Activated T-helper 17 cell treated with anti-CD3 and anti-CD28 coated beads, Interleukin-2, amount 50 U/mL, for 72 hours (primary cell): Measurements from ENCODE around the gene DEFB118. TPM values are rescaled to one million over a fixed set of nuclear protein-coding genes. Genes with fewer than 3 reads are reported as not detected.

ENCODE experiments used
- ATAC-seq: fragments of 150-1000 bp; cut with Tn5 transposase; replicated peaks from 2 replicates; pipeline ENCODE4 v1.10.0; 2021; ENCODE audit warnings: mild to moderate bottlenecking, moderate library complexity
- H3K27ac Mint-ChIP-seq: one replicate; pipeline ENCODE4 v1.8.0; 2022; ENCODE audit warnings: mixed read lengths
- H3K27me3 Mint-ChIP-seq: one replicate; pipeline ENCODE4 v1.8.0; 2022; ENCODE audit warnings: mixed read lengths
- H3K36me3 Mint-ChIP-seq: one replicate; pipeline ENCODE4 v1.8.0; 2022; ENCODE audit warnings: low read depth, mild to moderate bottlenecking, mixed read lengths
- H3K4me1 Mint-ChIP-seq: one replicate; pipeline ENCODE4 v1.8.0; 2022; ENCODE audit warnings: mixed read lengths
- H3K4me3 Mint-ChIP-seq: one replicate; pipeline ENCODE4 v1.8.0; 2022; ENCODE audit warnings: mild to moderate bottlenecking, mixed read lengths
- H3K9me3 Mint-ChIP-seq: one replicate; pipeline ENCODE4 v1.8.0; 2022; ENCODE audit warnings: mixed read lengths
- total RNA-seq, 2 donors: library from RNA; stranded (reverse); gene quantifications; one replicate each; pipeline ENCODE4 v1.2.3, GENCODE V29; 2022

The DEFB118 gene
- total RNA-seq, 2 donors from 2014 or later = not detected

- H3K36me3 Mint-ChIP-seq = no peaks in the 10 kb centered on the region
- ATAC-seq = no peak
- H3K4me3 Mint-ChIP-seq = no peak overlapping the region
- H3K27me3 Mint-ChIP-seq = peaks cover 28% of the 10 kb centered on the region
- no peaks in the 10 kb centered on the region for H3K4me1 Mint-ChIP-seq
- H3K9me3 Mint-ChIP-seq = no peaks in the 10 kb centered on the region
- H3K27ac Mint-ChIP-seq = no peak overlapping the region
Measured at GRCh38 chr20:31418307-31418706, 49.9 kb downstream of the DEFB118 start.

Other genes with a start within 250 kb of the DEFB118 start
- not detected for gene DEFB115, start 110.9 kb upstream of the DEFB118 start, total RNA-seq
- gene DEFB116, start 60.0 kb upstream of the DEFB118 start, total RNA-seq = not detected
- not detected for gene DEFB119, start 22.0 kb downstream of the DEFB118 start, total RNA-seq
- not detected for gene DEFB121, start 37.6 kb downstream of the DEFB118 start, total RNA-seq
- not detected for gene DEFB123, start 72.0 kb downstream of the DEFB118 start, total RNA-seq
- gene DEFB124, start 106.5 kb downstream of the DEFB118 start, total RNA-seq = not detected
- gene REM1, start 106.7 kb downstream of the DEFB118 start, total RNA-seq = not detected
- gene HM13, start 145.8 kb downstream of the DEFB118 start, total RNA-seq = 100 to 1,000 TPM; 129 to 164 TPM
- gene ID1, start 236.7 kb downstream of the DEFB118 start, total RNA-seq = 1 to 10 TPM; 2.9 to 5.3 TPM